SIG-M5 treated with dmso at 0.1 percent for 504 hours (cell line): ENCODE measurements around the gene LHX8.
A peak's percentile ranks its signal among the peaks of the same experiment; 100 is the strongest.
"Not testable (repeated sequence)": the region's sequence is repeated elsewhere in the genome, so short reads cannot be mapped to it uniquely, and the experiment has no call there.

Experiments
- DNase-seq: peaks from one replicate; lab custom pipeline; 2025; ENCODE audit not compliant: unreplicated experiment; lab: John Stamatoyannopoulos, UW

The LHX8 gene

DNA sequence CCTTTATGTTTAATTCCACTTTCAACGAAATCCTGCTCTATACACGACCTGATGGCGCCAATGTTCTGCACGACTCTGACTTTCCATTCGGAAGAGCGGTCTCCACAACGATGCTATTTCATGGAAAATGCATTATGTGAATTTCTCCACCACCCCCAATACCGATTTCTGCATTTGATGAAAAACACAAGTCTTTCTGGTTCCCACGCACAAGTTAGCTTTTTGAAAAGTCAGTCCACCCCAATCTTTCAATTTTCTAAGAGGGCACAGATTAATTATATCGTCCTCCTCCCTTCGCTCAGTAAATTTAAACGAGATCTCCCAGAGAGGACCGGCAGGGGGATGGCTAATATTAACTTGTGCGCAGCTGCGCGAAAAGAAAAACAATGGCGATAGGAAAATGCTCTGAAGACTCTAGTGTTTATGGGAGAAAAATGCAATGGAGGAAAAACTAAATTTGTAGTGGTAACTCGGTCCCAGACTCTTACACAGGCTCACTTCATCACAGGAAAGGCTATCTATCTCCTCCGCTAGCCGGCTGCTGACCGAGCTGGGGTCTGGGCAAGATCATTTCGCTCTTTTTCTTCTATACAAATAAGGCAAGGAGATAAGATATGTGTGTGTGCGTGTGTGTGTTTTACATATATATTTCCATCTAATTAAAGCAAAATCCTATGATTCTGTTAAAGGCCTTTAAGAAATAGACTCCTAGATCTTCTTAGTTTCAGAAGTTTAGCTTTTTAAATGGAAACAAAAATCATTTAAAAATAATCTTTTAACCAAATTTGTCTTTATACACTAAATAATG is 1.2 kb upstream of the LHX8 start:
- DNase-seq = no peak

DNA sequence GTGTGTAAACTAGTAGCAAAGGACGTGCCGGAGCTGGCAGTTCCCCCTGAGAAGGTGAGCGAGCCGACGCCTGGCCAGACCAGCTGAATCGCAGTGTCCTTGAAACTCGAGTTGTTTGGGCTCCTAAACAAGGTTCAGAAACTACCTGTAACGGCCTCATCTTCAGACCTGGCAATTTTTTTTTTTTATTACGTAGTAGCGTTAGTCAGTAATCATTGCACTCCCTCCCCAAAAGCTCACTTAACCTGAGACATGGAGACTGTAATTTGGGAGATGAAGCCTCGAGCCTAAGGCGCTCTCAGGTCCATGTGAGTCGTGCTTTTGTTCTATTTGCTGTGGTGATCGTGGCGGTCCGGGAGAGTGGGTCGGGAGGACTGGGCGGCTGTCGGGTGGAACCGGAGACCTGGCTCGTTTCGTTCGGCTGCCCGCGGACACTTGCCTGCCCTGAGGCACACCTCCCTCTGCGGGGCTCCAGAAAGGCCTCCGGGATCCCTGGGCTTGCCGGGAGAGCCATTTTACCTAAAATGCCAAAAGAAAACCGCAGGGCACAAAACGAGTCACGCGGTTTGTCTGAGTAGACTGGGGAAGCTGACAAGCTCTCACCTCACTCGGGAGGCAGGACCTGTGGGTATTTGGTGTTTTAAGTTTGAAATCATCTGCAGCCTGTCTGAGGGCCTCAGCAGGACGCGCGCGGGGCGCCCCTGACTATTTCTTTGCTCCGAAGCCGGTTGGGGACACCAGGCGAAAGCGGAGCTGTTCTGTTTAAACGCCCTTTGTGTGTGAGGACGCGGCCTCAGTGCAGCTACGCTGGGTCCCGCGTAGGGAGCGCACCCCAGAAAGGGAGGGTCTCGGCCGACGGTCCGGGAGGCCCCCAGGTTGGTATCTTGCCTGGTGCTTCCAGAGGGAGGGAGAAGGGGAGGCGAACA is 722 bp downstream of the LHX8 start:
- no peak for DNase-seq

DNA sequence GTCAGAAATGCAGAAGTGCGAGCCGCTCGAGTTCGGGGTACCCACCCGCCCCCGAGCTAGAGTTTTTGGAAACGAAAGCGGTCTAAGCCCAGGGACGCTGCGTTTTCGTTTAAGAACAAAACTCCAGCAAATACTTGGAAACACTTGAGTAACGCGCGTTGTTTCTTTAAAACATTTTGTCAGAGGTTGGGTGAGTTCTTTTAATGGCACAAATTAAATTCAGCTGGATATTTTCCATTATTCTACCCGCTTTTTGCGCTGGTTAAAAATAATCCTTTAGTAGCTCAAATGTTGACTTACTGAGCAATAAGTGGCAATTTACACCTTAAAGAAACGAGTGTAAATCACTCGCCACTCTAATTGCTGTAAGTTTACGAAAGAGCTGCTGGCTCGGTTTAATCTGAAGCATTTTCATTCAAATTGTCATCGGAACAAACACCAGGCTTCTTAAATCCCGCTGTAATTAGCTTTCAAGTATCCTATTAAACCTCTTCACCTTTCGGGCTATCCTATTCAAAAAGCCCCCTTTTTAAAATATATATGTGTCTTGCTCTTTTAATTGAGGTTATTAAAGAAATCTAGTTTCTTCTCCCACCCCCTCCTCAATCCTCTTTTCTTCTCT is 1.5 kb downstream of the LHX8 start:
- DNase-seq = no peak

DNA sequence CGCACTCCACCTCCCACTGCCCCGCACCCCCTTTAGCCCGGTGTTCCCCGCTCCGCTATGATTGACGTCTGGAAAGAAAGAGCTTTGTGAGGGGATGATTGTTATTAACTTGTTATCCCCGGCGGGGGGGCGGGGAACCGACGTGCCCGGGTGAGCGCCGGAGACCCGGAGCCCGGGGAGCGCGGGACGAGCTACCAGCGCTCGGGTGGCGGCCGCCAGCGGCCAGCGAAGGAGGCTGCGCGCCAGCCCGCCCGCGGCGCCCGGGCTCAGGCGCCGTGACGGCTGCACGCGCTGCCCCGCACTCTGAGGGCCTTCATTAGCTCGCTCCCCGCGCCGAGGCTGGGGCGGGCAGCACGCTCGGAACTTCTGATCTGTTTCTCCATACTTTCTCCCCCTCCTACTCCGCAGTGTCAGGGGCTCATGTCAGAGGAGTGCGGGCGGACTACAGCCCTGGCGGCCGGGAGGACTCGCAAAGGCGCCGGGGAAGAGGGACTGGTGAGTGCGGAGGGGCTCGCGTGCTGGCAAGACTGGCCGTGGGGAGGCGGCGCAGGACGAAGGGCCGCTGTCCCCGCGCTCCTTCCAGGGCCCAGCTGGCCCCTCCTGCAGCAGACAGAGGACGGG is 2.1 kb downstream of the LHX8 start:
- no peak for DNase-seq

DNA sequence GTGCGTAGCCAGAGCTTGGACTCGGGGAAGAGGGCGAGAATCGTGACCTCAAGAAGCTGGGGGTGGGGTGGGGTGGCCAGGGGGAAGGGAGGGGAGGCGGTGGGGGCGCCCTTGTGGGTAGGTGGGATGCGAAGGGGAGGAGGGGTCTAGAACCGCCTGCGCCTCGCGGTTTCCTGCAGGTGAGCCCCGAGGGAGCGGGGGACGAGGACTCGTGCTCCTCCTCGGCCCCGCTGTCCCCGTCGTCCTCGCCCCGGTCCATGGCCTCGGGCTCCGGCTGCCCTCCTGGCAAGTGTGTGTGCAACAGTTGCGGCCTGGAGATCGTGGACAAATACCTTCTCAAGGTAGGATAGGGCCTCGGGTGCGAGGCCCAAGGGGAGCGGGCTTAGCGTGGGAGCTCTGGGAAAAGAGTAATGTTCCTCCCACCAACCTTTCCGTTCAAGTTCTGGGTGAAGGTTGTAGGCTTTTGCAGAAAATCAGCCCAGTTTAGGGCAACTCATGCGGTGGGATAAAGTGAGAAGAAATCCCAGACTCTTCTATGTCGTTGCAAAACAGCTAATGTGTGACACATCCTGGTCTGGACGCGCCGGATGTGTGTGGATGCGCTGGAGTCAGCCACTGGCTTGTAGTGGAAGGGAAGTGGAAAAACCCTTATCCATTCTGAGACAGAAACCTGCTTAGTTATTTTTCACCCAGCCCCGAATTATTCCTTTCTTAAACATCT is 2.9 kb downstream of the LHX8 start:
- no peak for DNase-seq

DNA sequence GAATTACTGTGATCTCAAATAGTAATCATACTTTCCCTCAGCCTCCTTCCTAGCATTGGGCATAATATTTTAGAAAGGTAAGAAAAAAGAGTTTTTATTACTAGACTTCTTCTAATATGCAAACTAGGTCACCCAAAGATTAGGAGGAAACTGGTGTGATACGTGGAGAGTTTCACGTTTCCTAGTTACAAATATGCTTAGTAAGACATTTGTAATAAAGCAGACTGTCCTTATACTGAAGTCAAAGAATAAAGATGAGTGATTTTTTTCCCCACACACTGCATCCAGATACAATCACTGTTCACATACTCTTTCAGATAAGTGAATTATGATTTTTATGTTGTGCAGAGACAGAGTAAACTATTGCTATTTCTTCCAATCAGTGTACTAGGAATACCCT is 17.9 kb downstream of the LHX8 start:
- no peak for DNase-seq

DNA sequence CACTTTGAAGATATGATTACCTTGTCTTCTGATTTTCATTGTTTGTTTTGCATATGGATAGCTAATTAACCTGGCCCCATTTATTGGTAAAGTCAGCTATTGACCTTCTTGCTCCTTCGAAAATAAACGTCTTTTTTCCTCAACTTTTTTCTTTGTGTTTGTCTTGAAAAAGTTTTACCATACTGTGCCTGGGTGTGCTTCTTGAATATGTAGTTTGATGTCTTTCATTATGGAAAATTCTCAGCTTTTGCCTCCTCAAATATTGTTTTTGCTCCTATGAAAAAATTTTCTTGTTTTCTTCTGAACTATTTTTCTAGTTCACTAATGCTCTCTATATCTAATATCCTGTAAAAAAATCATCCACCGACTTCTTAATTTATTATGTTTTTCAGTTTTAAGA is 25.0 kb downstream of the LHX8 start:
- no peak for DNase-seq

DNA sequence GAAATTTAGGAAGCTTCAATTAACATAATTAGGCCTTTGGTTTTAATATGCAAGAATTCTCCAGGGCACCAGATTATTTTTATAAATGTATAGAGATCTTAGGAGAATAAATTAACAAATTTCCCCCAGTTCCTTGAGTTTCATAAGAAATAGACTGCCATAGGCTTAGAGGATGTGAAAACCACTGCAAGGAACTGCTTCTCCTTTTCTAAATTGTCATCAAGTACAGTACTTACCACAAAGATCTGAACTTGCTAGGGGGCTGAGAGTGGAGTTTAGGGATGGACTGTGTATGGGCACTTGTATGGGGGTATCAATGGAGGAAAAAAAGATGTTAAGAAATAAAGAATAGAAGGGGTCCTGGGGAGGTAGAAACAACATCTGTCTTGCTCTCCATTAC is 31.1 kb downstream of the LHX8 start:
- peak; percentile 15 for DNase-seq

DNA sequence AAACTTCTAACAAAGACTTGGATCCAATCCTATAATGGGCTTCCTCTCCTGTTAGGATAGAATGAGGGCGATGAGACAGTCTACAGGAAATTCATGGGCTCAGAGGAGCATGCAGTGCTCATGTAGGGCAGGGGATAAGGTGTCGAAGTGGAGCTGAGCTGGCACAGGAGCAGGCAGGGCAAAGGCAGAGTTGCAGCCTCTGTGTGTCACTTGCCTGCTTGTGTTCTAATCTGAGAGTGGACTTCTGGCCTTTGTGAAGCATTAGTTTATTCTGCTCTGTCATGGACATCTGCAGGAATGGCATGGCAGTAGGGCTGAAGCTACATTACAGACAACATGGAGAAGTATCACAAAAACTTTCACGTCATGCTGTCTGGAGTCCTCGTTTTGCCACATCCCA is 32.6 kb downstream of the LHX8 start:
- DNase-seq = no peak

DNA sequence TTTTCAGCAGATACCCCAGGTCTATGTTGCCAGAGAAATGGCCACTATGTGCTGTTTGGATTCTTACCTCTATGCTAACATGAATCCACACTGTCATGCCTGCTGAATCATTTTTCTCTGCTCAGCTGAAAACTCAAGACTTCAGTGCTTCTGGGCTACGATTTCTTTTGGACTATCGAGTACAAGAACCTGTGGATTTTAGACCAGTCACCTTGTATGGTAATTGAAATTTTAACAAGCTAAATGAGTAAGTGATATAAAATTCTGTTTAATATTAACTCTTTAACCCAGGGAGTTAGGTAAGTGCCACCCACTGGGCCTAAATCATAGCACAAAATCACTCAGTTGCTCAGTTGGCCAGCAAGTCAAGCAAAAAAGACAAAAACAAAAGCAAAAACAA is 35.8 kb downstream of the LHX8 start:
- DNase-seq = no peak

DNA sequence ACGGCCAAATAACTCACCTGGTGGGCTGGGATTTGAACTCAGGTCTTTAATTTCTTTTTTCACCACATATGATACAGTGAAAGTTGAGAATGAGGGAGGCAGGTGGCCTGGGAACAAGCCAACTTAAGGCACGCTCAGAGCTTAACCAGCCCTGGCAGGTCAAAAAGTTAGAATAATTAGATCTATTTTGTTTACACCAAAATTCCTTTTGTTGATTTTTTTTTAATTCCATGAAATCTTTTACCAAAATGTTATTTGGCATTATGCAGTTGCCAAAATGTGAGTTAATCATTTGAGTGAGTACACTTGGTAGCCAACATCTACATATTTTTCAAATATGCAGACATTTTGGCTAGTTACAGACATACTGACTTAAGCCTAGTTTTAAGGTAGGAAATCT is 36.8 kb downstream of the LHX8 start:
- DNase-seq = no peak

DNA sequence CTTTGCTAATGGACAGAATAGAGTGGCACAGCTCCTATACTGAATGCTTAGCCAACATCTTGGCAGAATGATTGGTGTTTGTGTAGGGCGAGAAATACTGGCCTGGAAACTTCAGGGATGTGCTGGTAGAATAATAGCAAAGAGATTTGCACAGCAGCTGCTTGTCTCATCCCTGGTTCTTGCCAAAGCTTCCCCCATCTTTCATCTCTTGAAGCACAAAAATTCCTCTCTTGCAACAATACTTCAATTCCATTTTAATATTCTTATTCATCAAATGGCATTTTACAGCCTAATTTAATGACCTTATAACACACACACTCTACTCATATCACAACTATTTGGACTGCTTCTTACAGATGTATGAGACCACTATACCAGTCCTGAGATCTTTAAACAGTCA is 37.7 kb downstream of the LHX8 start:
- DNase-seq = no peak

DNA sequence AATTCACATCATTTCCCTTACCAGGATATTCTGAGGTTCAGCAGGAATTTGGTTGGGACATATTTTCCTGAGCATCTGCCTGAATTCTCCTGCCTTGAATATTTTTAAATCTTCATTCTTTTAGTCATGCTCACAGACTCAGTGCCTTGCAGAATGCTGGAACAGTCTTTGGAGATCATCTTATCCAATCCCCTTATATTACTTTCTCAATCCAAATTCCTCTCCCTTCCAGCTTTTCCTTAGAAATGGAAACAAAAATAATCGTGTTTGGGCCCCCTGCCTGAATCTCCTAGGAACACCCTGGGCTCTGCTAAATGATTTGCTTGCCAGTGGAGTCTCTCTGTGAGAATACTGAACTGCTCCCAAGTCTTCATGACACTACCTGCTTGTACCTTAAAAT is 38.4 kb downstream of the LHX8 start:
- DNase-seq = no peak

DNA sequence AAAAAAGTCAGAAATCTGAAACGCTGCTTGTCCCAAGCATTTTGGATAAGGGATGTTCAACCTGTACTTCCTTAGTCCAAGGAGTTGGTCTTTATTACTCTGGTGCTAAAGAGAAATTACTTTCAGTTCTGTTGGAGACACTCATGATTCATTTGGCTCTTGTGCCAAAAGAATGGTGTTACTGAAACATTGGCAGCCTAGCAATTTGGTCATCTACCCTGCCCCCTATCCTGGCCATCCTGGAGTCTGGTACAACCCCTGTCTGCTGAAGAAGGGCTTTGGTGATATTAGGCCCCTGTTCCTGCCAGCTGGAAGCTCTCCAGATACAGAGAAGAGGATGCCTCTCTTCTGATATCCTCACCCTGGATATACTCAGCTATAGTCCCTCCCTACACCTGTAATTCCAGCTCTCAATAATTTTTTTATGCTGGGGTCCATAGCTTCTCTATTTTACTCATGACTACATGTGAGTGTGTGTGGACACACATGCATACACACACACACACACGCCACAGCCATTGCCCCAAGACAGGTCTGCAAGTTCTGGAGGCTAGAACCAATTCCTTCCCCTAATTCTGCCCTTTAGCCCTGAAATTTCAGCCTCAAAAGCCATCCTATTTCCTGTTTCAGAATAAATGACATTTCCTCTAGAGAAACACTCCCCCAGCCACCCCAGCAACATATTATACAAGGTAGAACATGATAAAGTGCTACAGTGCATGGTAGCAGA is 40.0 kb downstream of the LHX8 start:
- no peak for DNase-seq

DNA sequence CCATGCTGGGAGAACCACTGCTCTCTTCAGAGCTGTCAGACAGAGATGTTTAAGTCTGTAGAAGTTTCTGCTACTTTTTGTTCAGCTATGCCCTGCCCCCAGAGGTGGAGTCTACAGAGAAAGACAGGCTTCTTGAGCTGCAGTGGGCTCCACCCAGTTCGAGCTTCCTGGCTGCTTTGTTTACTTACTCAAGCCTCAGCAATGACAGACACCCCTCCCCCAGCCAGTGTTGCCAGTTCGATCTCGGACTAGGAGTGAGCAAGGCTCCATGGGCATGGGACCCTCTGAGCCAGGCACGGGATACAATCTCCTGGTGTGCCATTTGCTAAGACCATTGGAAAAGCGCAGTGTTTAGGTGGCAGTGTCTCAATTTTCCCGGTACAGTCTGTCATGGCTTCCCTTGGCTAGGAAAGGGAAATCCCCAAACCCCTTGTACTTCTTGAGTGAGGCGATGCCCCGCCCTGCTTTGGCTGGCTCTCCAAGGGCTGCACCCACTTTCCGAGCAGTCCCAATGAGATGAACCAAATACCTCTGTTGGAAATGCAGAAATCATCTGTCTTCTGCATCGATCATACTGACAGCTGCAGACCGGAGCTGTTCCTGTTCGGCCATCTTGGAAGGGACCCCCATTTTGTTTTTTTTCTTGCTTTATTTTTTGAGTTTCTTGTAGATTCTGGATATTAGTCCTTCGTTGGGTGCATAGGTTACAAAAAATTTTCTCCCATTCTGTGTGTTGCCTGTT is 47.2 kb downstream of the LHX8 start:
- DNase-seq = not testable (repeated sequence)

DNA sequence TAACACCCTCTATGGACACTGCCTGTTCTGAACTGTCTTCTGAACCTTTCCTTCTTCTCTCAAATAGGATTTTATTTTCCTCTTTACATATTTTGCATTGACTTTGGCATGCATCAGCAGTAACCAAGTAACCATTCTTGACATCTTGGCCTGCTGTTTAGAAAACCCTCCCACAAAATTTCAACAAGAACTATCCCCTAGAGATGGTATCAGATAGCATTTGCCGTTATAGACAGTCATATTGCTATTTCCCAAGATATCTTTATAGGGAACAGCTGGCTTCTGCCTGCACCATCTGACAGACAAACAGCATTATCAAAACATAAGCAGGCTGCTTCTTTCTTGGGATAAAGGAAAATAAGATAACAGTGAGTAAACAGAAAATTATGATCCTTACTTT is 54.7 kb downstream of the LHX8 start:
- DNase-seq = no peak

DNA sequence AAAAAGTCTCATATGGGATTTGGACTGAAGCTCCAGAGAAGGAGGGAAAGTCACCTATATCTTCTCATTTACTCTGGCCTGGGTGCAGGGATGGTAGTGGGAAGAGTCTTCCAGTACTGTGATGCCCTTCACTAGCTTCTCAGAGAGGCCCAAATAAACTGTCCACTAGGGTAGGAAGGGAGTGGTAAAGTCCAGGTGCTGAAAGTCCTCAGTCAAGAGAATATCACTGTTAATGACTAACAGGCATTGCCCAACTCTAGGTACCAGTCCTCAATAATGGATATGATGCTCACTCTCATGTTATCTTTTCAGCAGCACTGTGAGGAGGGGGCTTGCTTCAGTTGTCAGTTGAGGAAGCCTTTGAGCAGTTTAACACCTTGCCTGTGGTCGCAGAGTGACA is 64.0 kb downstream of the LHX8 start:
- DNase-seq = no peak

DNA sequence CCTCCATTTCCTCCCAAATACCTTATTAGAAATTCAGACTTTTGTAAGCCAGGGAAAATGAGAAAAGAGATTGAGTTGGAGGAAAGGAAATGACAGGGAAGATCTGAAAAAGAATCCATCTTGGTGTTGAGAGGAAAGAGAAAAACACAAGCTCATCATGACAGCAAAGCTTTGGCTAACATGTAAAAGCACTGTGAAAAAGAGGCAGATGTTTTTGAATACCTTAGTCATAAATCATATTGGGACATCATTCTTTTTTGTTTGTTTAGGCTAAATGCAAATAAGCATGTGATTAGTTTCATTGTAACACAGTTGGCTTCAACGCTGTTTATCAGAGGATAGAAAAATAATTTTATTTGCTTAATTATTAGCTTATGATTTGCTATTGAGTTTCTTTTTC is 64.6 kb downstream of the LHX8 start:
- no peak for DNase-seq

DNA sequence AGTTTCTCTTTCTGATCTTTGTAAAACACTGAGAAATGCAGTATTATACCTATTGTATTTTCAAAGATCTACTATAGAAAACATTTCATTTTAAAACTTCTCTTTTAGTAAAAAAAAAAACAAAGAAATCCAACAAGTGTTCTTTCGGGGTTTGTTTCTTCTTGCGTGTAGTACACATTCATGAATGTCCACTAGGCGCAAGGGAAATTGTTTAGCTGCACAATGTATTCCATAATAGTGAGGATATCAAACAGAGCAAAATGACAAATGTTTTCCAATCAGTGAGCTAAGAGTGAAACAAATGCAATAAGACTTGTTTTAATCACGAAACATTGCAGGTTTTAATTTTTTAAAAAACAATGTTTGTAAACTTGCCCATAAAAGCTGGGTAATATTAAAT is 68.6 kb downstream of the LHX8 start:
- no peak for DNase-seq
